ENCODE measurements around the gene APOD.

- no peak for TF ChIP-seq HDGF (IDR thresholded peaks at IDR 0.05; ENCODE audit: borderline replicate concordance)
- no peak for TF ChIP-seq FOXM1 (IDR thresholded peaks at IDR 0.05; ENCODE audit: borderline replicate concordance)
- TF ChIP-seq ELF4 (IDR thresholded peaks at IDR 0.05), result no peak
- no peak for TF ChIP-seq ARNT (IDR thresholded peaks at IDR 0.05)
- TF ChIP-seq CTBP1 (IDR thresholded peaks at IDR 0.05; ENCODE audit: borderline replicate concordance), result no peak
- TF ChIP-seq SP1 (IDR thresholded peaks at IDR 0.05), result no peak
- no peak for TF ChIP-seq TARDBP (IDR thresholded peaks at IDR 0.05)
Observed at GRCh38 chr3:195556390-195556789, 27.4 kb downstream of the APOD start.

Data from HEK293T (cell line).